ENCODE measurements around the gene MTHFSD.

GRCh38 chr16:86528061-86528929, 26.7 kb downstream of the MTHFSD start:
- TF ChIP-seq CTCF (IDR thresholded peaks at IDR 0.05; ENCODE audit: poor library complexity) (no peak), EZH2 (IDR thresholded peaks at IDR 0.05; ENCODE audit: borderline replicate concordance) (no peak)
